HPDE6-E6E7 (cell line): ENCODE results near the gene CWF19L2.

Source experiments
- DNase-seq: peaks from one replicate; pipeline ENCODE4 v3.0.0; 2011; ENCODE audit warnings: missing footprints; ENCODE audit errors: extremely low spot score

The CWF19L2 gene

GRCh38 chr11:107301878-107302277 is 155.7 kb downstream of the CWF19L2 start:
- no peak for DNase-seq

- no peak for DNase-seq
Measured at GRCh38 chr11:107293677-107294344, 163.8 kb downstream of the CWF19L2 start.

- DNase-seq = no peak
Measured at GRCh38 chr11:107282195-107282594, 175.4 kb downstream of the CWF19L2 start.
